Fibroblast of lung (primary cell): Measurements from ENCODE around the gene SNRPD1. TPM values are rescaled to one million over a fixed set of nuclear protein-coding genes. Genes with fewer than 3 reads are reported as not detected.
"Not testable (repeated sequence)": the region's sequence is repeated elsewhere in the genome, so short reads cannot be mapped to it uniquely, and the experiment has no call there.

Experiments used
- DNase-seq, 2 donors: peaks; one replicate each; pipeline versions ENCODE4 v3.0.0 to v3.0.0-alpha.2; 2010; ENCODE audit warnings: low read depth in 2 of 2
- H2AFZ ChIP-seq: 2 replicates; pipeline ENCODE4 v1.5.1; 2012; ENCODE audit warnings: low read length, control low read depth, inconsistent platforms
- H3K27ac ChIP-seq: 2 replicates; pipeline ENCODE4 v1.5.1; 2011; ENCODE audit warnings: low read length, control low read depth; ENCODE audit not compliant: insufficient read depth
- H3K27me3 ChIP-seq: 2 replicates; pipeline ENCODE4 v1.5.1; 2011; ENCODE audit warnings: mild to moderate bottlenecking, low read length; ENCODE audit not compliant: control insufficient read depth, insufficient read depth
- H3K36me3 ChIP-seq: 2 replicates; pipeline ENCODE4 v1.5.1; 2011; ENCODE audit warnings: low read length; ENCODE audit not compliant: control insufficient read depth, insufficient read depth
- H3K4me1 ChIP-seq: 2 replicates; pipeline ENCODE4 v1.5.1; 2011; ENCODE audit warnings: low read length; ENCODE audit not compliant: control insufficient read depth, insufficient read depth; ENCODE audit errors: extremely low read depth
- H3K4me2 ChIP-seq: 2 replicates; pipeline ENCODE4 v1.5.1; 2011; ENCODE audit warnings: low read length, control low read depth; ENCODE audit not compliant: insufficient read depth; ENCODE audit errors: extremely low read depth
- H3K4me3 ChIP-seq, 4 experiments: fragments of 200-600 bp in 1 of 4; sonication (generic) in 1 of 4; replicated peaks in 1 of 4; 2 replicates each; pipeline ENCODE4 v1.5.1; 2011 to 2016; ENCODE audit warnings: low read length in 4 of 4, low read depth in 3 of 4, mild to moderate bottlenecking in 3 of 4, control low read depth in 2 of 4, inconsistent platforms in 1 of 4, mixed read lengths in 1 of 4; ENCODE audit not compliant: insufficient read depth in 1 of 4; ENCODE audit errors: control extremely low read depth in 1 of 4
- H3K79me2 ChIP-seq: 2 replicates; pipeline ENCODE4 v1.5.1; 2012; ENCODE audit warnings: mild to moderate bottlenecking, low read length, inconsistent platforms; ENCODE audit not compliant: control insufficient read depth, insufficient read depth
- H3K9ac ChIP-seq: 2 replicates; pipeline ENCODE4 v1.5.1; 2011; ENCODE audit warnings: mild to moderate bottlenecking, low read length, control low read depth; ENCODE audit not compliant: insufficient read depth
- H3K9me3 ChIP-seq: 2 replicates; pipeline ENCODE4 v1.5.1; 2012; ENCODE audit warnings: low read depth, low read length; ENCODE audit not compliant: control insufficient read depth, insufficient read depth
- H4K20me1 ChIP-seq: 2 replicates; pipeline ENCODE4 v1.5.1; 2011; ENCODE audit warnings: low read length; ENCODE audit not compliant: control insufficient read depth, insufficient read depth; ENCODE audit errors: extremely low read depth
- EZH2 ChIP-seq: IDR thresholded peaks from 2 replicates; pipeline ENCODE4 v1.5.1; 2012; ENCODE audit warnings: low read length, control low read depth, mild to moderate bottlenecking; ENCODE audit errors: missing control alignments
- polyA plus RNA-seq, 2 donors: library from polyadenylated mRNA; depleted of rRNA in 1 of 2; stranded (reverse) in 1 of 2; unstranded in 1 of 2; fragments of >200 nt; gene quantifications; 2 replicates each; pipeline ENCODE4 v1.2.1, GENCODE V29; 2011 to 2012; ENCODE audit warnings: missing spikeins in 1 of 2
- total RNA-seq: library from RNA; depleted of rRNA; stranded (reverse); fragments of >200 nt; gene quantifications from 2 replicates; pipeline ENCODE4 v1.2.1, GENCODE V29; 2014
- TF ChIP-seq, protein P1 (sequence below), 2 donors: IDR thresholded peaks in 1 of 2; conservative IDR thresholded peaks in 1 of 2; 1 replicate in 1 of 2; 2 replicates in 1 of 2; pipeline ENCODE4 v1.5.1; 2011 to 2012; ENCODE audit warnings: low read length in 2 of 2, control low read depth in 1 of 2, inconsistent platforms in 1 of 2, low read depth in 1 of 2, mild to moderate bottlenecking in 1 of 2

SNRPD1 gene
- total and polyA plus RNA-seq, 2 donors (not counting 1 experiment from before 2014, with no cell fraction given) = 10.2 to 26.2 TPM

DNA sequence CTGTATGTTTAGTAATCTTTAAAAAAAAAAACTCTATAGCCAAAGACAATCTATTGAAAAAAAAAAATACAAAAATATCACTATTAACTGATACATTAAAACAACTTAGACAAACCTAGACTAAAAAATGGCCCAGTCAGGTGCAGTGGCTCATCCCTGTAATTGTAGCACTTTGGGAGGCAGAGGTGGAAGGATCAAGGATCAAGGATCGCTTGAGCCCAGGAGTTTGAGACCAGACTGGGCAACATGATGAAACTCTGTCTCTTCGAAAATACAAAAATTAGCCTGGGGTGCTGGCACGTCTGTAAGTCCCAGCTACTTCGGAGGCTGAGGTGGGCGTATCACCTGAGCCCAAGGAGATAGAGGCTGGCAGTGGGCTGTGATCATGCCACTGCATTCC, 27.7 kb upstream of the SNRPD1 start:
- Histone ChIP-seq H3K4me2 (no peak overlapping the region), H3K27ac (no peak overlapping the region), H3K79me2 (peaks cover 4% of the 10 kb centered on the region), H3K9ac (no peak overlapping the region), H3K36me3 (no peaks in the 10 kb centered on the region), H4K20me1 (peaks cover 2% of the 10 kb centered on the region), H3K9me3 (no peaks in the 10 kb centered on the region), H3K4me3 (no peak overlapping the region), H3K27me3 (no peaks in the 10 kb centered on the region), H3K4me1 (no peaks in the 10 kb centered on the region), H2AFZ (no peak overlapping the region)
- DNase-seq = no peak
- TF ChIP-seq, protein P1, sequence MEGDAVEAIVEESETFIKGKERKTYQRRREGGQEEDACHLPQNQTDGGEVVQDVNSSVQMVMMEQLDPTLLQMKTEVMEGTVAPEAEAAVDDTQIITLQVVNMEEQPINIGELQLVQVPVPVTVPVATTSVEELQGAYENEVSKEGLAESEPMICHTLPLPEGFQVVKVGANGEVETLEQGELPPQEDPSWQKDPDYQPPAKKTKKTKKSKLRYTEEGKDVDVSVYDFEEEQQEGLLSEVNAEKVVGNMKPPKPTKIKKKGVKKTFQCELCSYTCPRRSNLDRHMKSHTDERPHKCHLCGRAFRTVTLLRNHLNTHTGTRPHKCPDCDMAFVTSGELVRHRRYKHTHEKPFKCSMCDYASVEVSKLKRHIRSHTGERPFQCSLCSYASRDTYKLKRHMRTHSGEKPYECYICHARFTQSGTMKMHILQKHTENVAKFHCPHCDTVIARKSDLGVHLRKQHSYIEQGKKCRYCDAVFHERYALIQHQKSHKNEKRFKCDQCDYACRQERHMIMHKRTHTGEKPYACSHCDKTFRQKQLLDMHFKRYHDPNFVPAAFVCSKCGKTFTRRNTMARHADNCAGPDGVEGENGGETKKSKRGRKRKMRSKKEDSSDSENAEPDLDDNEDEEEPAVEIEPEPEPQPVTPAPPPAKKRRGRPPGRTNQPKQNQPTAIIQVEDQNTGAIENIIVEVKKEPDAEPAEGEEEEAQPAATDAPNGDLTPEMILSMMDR (conservative IDR thresholded peaks at IDR 0.05 in 1 of 2, IDR thresholded peaks at IDR 0.05 in 1 of 2; ENCODE audit: low read depth in 1 of 2, low read length in 2 of 2) = no peak

DNA sequence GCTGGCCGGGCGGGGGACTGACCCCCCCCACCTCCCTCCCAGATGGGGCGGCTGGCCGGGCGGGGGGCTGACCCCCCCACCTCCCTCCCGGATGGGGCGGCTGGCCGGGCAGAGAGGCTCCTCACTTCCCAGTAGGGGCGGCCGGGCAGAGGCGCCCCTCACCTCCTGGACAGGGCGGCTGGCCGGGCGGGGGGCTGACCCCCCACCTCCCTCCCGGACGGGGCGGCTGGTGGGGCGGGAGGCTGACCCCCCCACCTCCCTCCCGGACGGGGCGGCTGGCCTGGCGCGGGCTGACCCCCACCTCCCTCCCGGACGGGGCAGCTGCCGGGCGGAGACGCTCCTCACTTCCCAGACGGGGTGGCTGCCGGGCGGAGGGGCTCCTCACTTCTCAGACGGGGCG, 19.8 kb upstream of the SNRPD1 start:
- not testable (repeated sequence) for H3K4me1 ChIP-seq, H3K4me2 ChIP-seq, H4K20me1 ChIP-seq, H3K27ac ChIP-seq, H3K4me3 ChIP-seq, H3K27me3 ChIP-seq, H3K9ac ChIP-seq, DNase-seq, H3K36me3 ChIP-seq, H3K9me3 ChIP-seq, H2AFZ ChIP-seq
- H3K79me2 ChIP-seq = peaks cover 17% of the 10 kb centered on the region

DNA sequence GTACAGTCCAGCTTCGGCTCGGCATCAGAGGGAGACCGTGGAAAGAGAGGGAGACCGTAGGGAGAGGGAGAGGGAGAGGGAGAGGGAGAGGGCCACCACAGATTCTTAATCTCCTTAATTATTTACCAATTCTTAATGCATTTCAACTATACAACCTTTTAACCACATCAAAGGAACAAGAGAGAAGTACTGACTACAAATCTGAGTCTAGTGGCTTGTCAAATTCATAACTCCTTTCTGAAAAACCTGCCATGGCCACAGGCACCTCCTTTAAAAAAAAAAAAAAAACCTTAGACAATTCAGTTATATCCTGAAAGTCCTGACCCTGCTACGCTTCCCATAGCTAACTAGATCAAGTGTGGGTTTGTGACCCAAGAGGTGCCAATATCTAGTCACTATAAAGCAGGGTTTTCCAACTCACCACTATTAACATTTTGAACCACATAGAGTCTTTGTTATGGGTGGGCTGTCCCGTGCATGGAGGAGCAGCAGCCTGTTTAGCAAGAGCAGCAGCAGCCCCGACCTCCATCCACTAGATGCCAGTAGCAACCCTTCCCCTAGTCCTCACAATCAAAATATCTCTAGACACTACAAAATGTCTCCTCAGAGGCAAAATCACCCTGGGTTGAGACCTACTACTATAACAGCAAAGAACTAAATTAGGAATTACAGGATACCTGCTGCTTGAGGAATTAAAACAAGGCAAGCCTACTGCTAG, 18.4 kb upstream of the SNRPD1 start:
- Histone ChIP-seq H3K4me2 (no peak overlapping the region), H2AFZ (no peak overlapping the region), H3K36me3 (no peaks in the 10 kb centered on the region), H3K79me2 (peaks cover 18% of the 10 kb centered on the region), H3K9me3 (no peaks in the 10 kb centered on the region), H3K27me3 (no peaks in the 10 kb centered on the region), H3K9ac (no peak overlapping the region), H3K4me1 (no peaks in the 10 kb centered on the region), H3K4me3 (no peak overlapping the region), H3K27ac (no peak overlapping the region), H4K20me1 (no peaks in the 10 kb centered on the region)
- DNase-seq = no peak
- TF ChIP-seq, protein P1 (conservative IDR thresholded peaks at IDR 0.05 in 1 of 2, IDR thresholded peaks at IDR 0.05 in 1 of 2; ENCODE audit: low read depth in 1 of 2, low read length in 2 of 2) = no peak
- no peak for TF ChIP-seq EZH2
